ENCODE measurements around the gene BSDC1. TPM values are rescaled to one million over a fixed set of nuclear protein-coding genes. Genes with fewer than 3 reads are reported as not detected.
A peak's percentile ranks its signal among the peaks of the same experiment; 100 is the strongest.

BSDC1 gene
- total RNA-seq, 4 donors from 2014 or later = 89.1 to 140 (median 109) TPM

- no peak overlapping the region for H3K4me3 ChIP-seq
- no peaks in the 10 kb centered on the region for H3K27me3 ChIP-seq
- peak overlapping the region in 3 of 4 donors; percentile 8 to 50 (median 22) for H3K27ac ChIP-seq
- no peak for DNase-seq
- H3K4me1 ChIP-seq = peaks cover 0 to 22% (median 0%) of the 10 kb centered on the region in 4 donors
- no peaks in the 10 kb centered on the region for H3K36me3 ChIP-seq
- no peaks in the 10 kb centered on the region for H3K9me3 ChIP-seq
- TF ChIP-seq CTCF (IDR thresholded peaks at IDR 0.05) = no peak
- TF ChIP-seq POLR2A (IDR thresholded peaks at IDR 0.05) = no peak
Measured at GRCh38 chr1:32353431-32353830, 40.8 kb downstream of the BSDC1 start.

GRCh38 chr1:32352831-32353383 is 41.3 kb downstream of the BSDC1 start:
- Histone ChIP-seq H3K9me3 (no peaks in the 10 kb centered on the region), H3K27me3 (no peaks in the 10 kb centered on the region), H3K4me3 (no peak overlapping the region), H3K4me1 (peaks cover 0 to 22% (median 0%) of the 10 kb centered on the region in 4 donors), H3K27ac (peak overlapping the region in 3 of 4 donors; percentile 22 to 92 (median 50)), H3K36me3 (no peaks in the 10 kb centered on the region)
- DNase-seq = no peak
- TF ChIP-seq CTCF (IDR thresholded peaks at IDR 0.05) (no peak), POLR2A (IDR thresholded peaks at IDR 0.05) (no peak)

- Histone ChIP-seq H3K27ac (peak overlapping the region; percentile 87 to 95 (median 90)), H3K9me3 (no peaks in the 10 kb centered on the region), H3K4me1 (peaks cover 0 to 22% (median 0%) of the 10 kb centered on the region in 4 donors), H3K27me3 (no peaks in the 10 kb centered on the region), H3K36me3 (no peaks in the 10 kb centered on the region), H3K4me3 (peak overlapping the region; percentile 64 to 86 (median 75))
- TF ChIP-seq CTCF (IDR thresholded peaks at IDR 0.05) (no peak), POLR2A (IDR thresholded peaks at IDR 0.05) (no peak)
- DNase-seq = no peak
Measured at GRCh38 chr1:32352239-32352745, 41.9 kb downstream of the BSDC1 start.

GRCh38 chr1:32351399-32352238 is 42.6 kb downstream of the BSDC1 start:
- peaks cover 0 to 22% (median 0%) of the 10 kb centered on the region in 4 donors for H3K4me1 ChIP-seq
- peak overlapping the region; percentile 64 to 86 (median 75) for H3K4me3 ChIP-seq
- no peaks in the 10 kb centered on the region for H3K9me3 ChIP-seq
- H3K36me3 ChIP-seq = no peaks in the 10 kb centered on the region
- H3K27ac ChIP-seq = peak overlapping the region; percentile 87 to 95 (median 90)
- TF ChIP-seq CTCF (IDR thresholded peaks at IDR 0.05) (peak in 1 of 6 experiments; percentile 3), POLR2A (IDR thresholded peaks at IDR 0.05) (peak; percentile 69 to 70)
- no peaks in the 10 kb centered on the region for H3K27me3 ChIP-seq
- peak; percentile 95 to 97 (median 95) for DNase-seq

GRCh38 chr1:32350785-32351398 is 43.3 kb downstream of the BSDC1 start:
- DNase-seq = no peak
- peak; percentile 60 to 83 (median 72) for TF ChIP-seq CTCF (IDR thresholded peaks at IDR 0.05)
- TF ChIP-seq POLR2A (IDR thresholded peaks at IDR 0.05) = no peak
- Histone ChIP-seq H3K4me3 (peak overlapping the region; percentile 64 to 86 (median 75)), H3K9me3 (no peaks in the 10 kb centered on the region), H3K36me3 (no peaks in the 10 kb centered on the region), H3K27ac (peak overlapping the region; percentile 87 to 95 (median 90)), H3K4me1 (peaks cover 0 to 22% (median 0%) of the 10 kb centered on the region in 4 donors), H3K27me3 (no peaks in the 10 kb centered on the region)
